Effector memory CD4-positive, alpha-beta T cell (primary cell): Measurements from ENCODE around the gene SIRT1.
A peak's percentile ranks its signal among the peaks of the same experiment; 100 is the strongest.
"Not testable (repeated sequence)": the region's sequence is repeated elsewhere in the genome, so short reads cannot be mapped to it uniquely, and the experiment has no call there.

Experiments used
- DNase-seq, 3 donors: peaks; one replicate each; pipeline ENCODE4 v3.0.0-alpha.2; 2020
- H3K27ac ChIP-seq: 2 replicates; pipeline ENCODE4 v1.7.0; 2013; ENCODE audit warnings: mild to moderate bottlenecking, low read length, moderate library complexity; ENCODE audit not compliant: insufficient read depth, poor library complexity, severe bottlenecking
- H3K27me3 ChIP-seq: replicated peaks from 2 replicates; pipeline ENCODE4 v1.7.0; 2013; ENCODE audit warnings: mild to moderate bottlenecking, low read length; ENCODE audit not compliant: insufficient read depth, control insufficient read depth, poor library complexity, severe bottlenecking
- H3K36me3 ChIP-seq: 2 replicates; pipeline ENCODE4 v1.7.0; 2013; ENCODE audit warnings: mild to moderate bottlenecking, low read length, moderate library complexity; ENCODE audit not compliant: control insufficient read depth, insufficient read depth
- H3K4me1 ChIP-seq: 2 replicates; pipeline ENCODE4 v1.7.0; 2013; ENCODE audit warnings: low read length, mild to moderate bottlenecking; ENCODE audit not compliant: control insufficient read depth, insufficient read depth, poor library complexity, severe bottlenecking
- H3K4me3 ChIP-seq: 2 replicates; pipeline ENCODE4 v1.7.0; 2013; ENCODE audit warnings: low read length, low read depth, mild to moderate bottlenecking; ENCODE audit not compliant: insufficient read depth, poor library complexity, severe bottlenecking
- H3K9me3 ChIP-seq: 2 replicates; pipeline ENCODE4 v1.7.0; 2013; ENCODE audit warnings: mild to moderate bottlenecking, low read length, moderate library complexity; ENCODE audit not compliant: control insufficient read depth
- total RNA-seq, 3 donors: gene quantifications; one replicate each; lab custom pipeline; 2026; lab: John Stamatoyannopoulos, UW

Gene SIRT1
- 97.2 to 158 (median 99.5) reads per million in 3 donors for total RNA-seq

GRCh38 chr10:67884313-67884841 lies at the start of gene SIRT1:
TSS of gene SIRT1 (plus strand) at chr10:67884656. CDS start at chr10:67884722, 66 bp downstream.
- peaks cover 13% of the 10 kb centered on the region for H3K4me1 ChIP-seq
- peak within 1 kb of the TSS; percentile 72 for H3K4me3 ChIP-seq
- peak within 1 kb of the TSS; percentile 78 for H3K27ac ChIP-seq
- H3K36me3 ChIP-seq, result peaks cover 26% of the 10 kb centered on the region
- DNase-seq, result peak; percentile 89 to 90 (median 89)
- H3K27me3 ChIP-seq, result no peaks in the 10 kb centered on the region
- H3K9me3 ChIP-seq, result no peaks in the 10 kb centered on the region

DNA sequence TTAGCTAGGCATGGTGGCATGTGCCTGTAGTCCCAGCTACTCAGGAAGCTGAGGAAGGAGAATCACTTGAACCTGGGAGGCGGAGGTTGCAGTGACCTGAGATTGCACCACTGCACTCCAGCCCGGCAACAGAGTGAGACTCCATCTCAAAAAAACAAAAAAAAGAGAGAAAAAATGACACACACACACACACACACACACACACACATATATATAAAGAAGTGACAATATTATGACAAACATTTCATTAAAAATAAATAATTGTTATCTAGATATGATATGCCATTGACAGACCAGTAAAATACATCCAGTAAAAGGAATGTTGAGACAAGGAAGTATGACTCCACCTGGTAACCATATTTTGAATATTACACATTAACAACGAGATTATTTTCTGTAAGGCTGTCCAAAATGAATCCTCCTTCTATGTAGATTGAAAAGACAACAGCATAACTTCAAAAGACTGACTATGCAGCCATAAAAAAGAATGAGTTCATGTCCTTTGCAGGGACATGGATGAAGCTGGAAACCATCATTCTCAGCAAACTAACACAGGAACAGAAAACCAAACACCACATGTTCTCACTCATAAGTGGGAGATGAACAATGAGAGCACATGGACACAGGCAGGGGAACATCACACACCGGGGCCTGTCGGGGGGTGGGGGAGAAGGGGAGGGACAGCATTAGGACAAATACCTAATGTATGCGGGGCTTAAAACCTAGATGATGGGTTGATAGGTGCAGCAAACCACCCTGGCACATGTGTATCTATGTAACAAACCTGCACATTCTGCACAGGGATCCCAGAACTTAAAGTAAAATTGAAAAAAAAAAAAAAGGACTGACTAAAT lies 48.7 kb upstream of the SIRT1 start:
- not testable (repeated sequence) for H3K9me3 ChIP-seq, H3K27ac ChIP-seq, H3K4me3 ChIP-seq, H3K36me3 ChIP-seq, DNase-seq, H3K4me1 ChIP-seq, H3K27me3 ChIP-seq

- Histone ChIP-seq H3K9me3 (no peaks in the 10 kb centered on the region), H3K27me3 (no peaks in the 10 kb centered on the region), H3K36me3 (no peaks in the 10 kb centered on the region), H3K4me3 (no peak overlapping the region), H3K27ac (no peak overlapping the region), H3K4me1 (no peaks in the 10 kb centered on the region)
- no peak for DNase-seq
Observed at GRCh38 chr10:67836488-67836887, 48.0 kb upstream of the SIRT1 start.

DNA sequence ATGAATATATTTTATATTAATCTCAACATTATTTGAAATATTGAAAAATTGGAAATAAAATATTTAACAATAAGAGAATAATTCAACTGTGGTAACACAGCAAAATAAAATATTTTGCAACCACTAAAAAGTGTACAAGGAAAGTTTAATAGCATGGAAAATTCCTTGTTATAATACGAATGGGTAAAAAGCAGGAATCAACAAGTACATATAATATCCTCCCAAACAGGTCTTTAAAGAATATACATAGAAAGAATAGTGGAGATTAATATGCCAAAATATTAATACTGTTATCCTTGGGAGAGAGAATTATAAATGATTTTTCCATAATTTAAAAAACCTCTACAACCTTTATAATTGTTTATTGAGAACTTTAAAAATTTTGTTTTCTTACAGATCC lies 47.5 kb upstream of the SIRT1 start:
- no peak for DNase-seq
- no peaks in the 10 kb centered on the region for H3K4me1 ChIP-seq
- H3K9me3 ChIP-seq, result no peaks in the 10 kb centered on the region
- no peak overlapping the region for H3K4me3 ChIP-seq
- no peak overlapping the region for H3K27ac ChIP-seq
- H3K27me3 ChIP-seq, result no peaks in the 10 kb centered on the region
- H3K36me3 ChIP-seq, result no peaks in the 10 kb centered on the region

GRCh38 chr10:67837541-67838314 lies 46.7 kb upstream of the SIRT1 start, which contains the start of gene DNAJC12:
TSS of gene DNAJC12 (minus strand) at chr10:67838188. CDS start at chr10:67838011, 177 bp downstream.
- no peak within 1 kb of the TSS for H3K4me3 ChIP-seq
- DNase-seq, result no peak
- no peaks in the 10 kb centered on the region for H3K4me1 ChIP-seq
- H3K27ac ChIP-seq, result no peak within 1 kb of the TSS
- H3K36me3 ChIP-seq, result no peaks in the 10 kb centered on the region
- H3K9me3 ChIP-seq, result no peaks in the 10 kb centered on the region
- H3K27me3 ChIP-seq, result no peaks in the 10 kb centered on the region

GRCh38 chr10:67839511-67839910 lies 44.9 kb upstream of the SIRT1 start:
- not testable (repeated sequence) for H3K4me3 ChIP-seq, H3K9me3 ChIP-seq, H3K27ac ChIP-seq, H3K4me1 ChIP-seq, H3K27me3 ChIP-seq, H3K36me3 ChIP-seq, DNase-seq

GRCh38 chr10:67839951-67840350 lies 44.5 kb upstream of the SIRT1 start:
- Histone ChIP-seq H3K4me1 (no peaks in the 10 kb centered on the region), H3K27ac (no peak overlapping the region), H3K27me3 (no peaks in the 10 kb centered on the region), H3K4me3 (no peak overlapping the region), H3K9me3 (no peaks in the 10 kb centered on the region), H3K36me3 (no peaks in the 10 kb centered on the region)
- DNase-seq, result no peak

DNA sequence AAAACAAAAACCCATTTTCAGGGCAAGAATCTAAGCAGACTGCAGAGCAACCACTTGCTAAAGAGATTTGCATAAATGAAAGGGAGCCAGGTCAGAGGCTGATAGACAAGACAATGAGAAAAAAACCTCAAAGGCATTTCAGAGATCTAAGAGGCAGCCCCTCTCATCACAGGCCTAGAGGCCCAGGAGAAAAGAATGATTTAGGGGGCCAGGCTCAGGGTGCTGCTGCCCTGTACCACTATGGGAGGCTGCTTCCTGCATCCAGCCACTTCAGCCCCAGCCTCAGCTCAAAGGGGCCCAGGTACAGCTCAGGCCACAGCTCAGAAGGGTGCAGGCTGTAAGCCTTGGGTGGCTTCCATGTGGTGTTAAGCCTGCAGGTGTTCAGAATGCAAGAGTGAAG lies 42.7 kb upstream of the SIRT1 start:
- no peak overlapping the region for H3K27ac ChIP-seq
- DNase-seq, result no peak
- no peak overlapping the region for H3K4me3 ChIP-seq
- no peaks in the 10 kb centered on the region for H3K36me3 ChIP-seq
- no peaks in the 10 kb centered on the region for H3K27me3 ChIP-seq
- no peaks in the 10 kb centered on the region for H3K4me1 ChIP-seq
- no peaks in the 10 kb centered on the region for H3K9me3 ChIP-seq

DNA sequence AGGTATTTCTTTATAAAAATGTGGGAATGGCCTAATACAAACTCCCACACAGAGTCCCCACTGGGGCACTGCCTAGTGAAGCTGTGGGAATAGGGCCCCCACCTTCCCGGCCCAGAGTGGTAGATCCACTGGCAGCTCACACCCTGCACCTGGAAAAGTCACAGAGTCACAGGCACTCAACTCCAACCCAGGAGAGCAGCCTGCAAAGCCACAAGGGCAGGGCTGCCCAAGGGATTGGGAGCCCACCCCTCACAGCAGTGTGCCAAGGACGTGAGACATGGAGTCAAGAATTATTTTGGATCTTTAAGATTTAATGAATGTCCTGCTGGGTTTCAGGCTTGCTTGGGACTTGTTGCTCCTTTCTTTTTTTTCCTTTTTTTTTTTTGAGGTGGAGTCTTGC lies 41.2 kb upstream of the SIRT1 start:
- H3K4me1 ChIP-seq, result no peaks in the 10 kb centered on the region
- H3K4me3 ChIP-seq, result no peak overlapping the region
- DNase-seq, result no peak
- no peak overlapping the region for H3K27ac ChIP-seq
- no peaks in the 10 kb centered on the region for H3K36me3 ChIP-seq
- no peaks in the 10 kb centered on the region for H3K9me3 ChIP-seq
- no peaks in the 10 kb centered on the region for H3K27me3 ChIP-seq
